WTC11 (cell line): Measurements from ENCODE around the gene THY1. TPM values are rescaled to one million over a fixed set of nuclear protein-coding genes. Genes with fewer than 3 reads are reported as not detected.

Experiments
- ATAC-seq: fragments of 200-7000 bp; cut with Tn5 transposase; 2 replicates; pipeline ENCODE4 v1.10.0; 2021; ENCODE audit warnings: mild to moderate bottlenecking, moderate library complexity
- CTCF ChIA-PET: fragments of 300-600 bp; sonication (Branson Sonifier 250); formaldehyde crosslinking; loops from one replicate; lab custom pipeline; 2021; ENCODE audit warnings: antibody characterized with exemption; lab: Charles Lee
- POLR2A ChIA-PET: fragments of 350-600 bp; sonication (Branson Sonifier 250); formaldehyde crosslinking; loops from one replicate; lab custom pipeline; 2021; ENCODE audit warnings: antibody characterized with exemption; lab: Charles Lee
- DNase-seq: peaks from one replicate; pipeline ENCODE4 v3.0.0; 2021; ENCODE audit warnings: low spot score
- H3K27ac Mint-ChIP-seq: 2 replicates; pipeline ENCODE4 v1.8.0; 2021; ENCODE audit warnings: mixed read lengths
- H3K27me3 Mint-ChIP-seq: 2 replicates; pipeline ENCODE4 v1.8.0; 2021; ENCODE audit warnings: low read depth, mild to moderate bottlenecking, moderate library complexity, mixed read lengths
- H3K36me3 Mint-ChIP-seq: 2 replicates; pipeline ENCODE4 v1.8.0; 2021; ENCODE audit warnings: mixed read lengths
- H3K4me1 Mint-ChIP-seq: 2 replicates; pipeline ENCODE4 v1.8.0; 2022; ENCODE audit warnings: mixed read lengths
- H3K4me3 Mint-ChIP-seq: 2 replicates; pipeline ENCODE4 v1.8.0; 2021; ENCODE audit warnings: mild to moderate bottlenecking, moderate library complexity, mixed read lengths
- H3K9me3 Mint-ChIP-seq: 2 replicates; pipeline ENCODE4 v1.8.0; 2021; ENCODE audit warnings: mixed read lengths
- AR ChIP-seq: fragments of 250-450 bp; sonication (Bioruptor Pico); IDR thresholded peaks from 2 replicates; pipeline ENCODE4 v1.9.0; 2021; ENCODE audit warnings: mild to moderate bottlenecking
- CTCF ChIP-seq: fragments of 200-600 bp; IDR thresholded peaks from 2 replicates; pipeline ENCODE4 v1.8.0; 2022; ENCODE audit warnings: antibody characterized with exemption
- FOXK1 ChIP-seq: sonication (generic); formaldehyde crosslinking; IDR thresholded peaks from 2 replicates; pipeline ENCODE4 v1.8.0; 2022; ENCODE audit warnings: mild to moderate bottlenecking, moderate library complexity, missing genetic modification reagents
- FOXP1 ChIP-seq: sonication (generic); formaldehyde crosslinking; IDR thresholded peaks from 2 replicates; pipeline ENCODE4 v1.8.0; 2022; ENCODE audit warnings: missing genetic modification reagents, mild to moderate bottlenecking, moderate library complexity, borderline replicate concordance
- IRF2 ChIP-seq: sonication (generic); formaldehyde crosslinking; IDR thresholded peaks from 2 replicates; pipeline ENCODE4 v1.8.0; 2022; ENCODE audit warnings: low read depth, missing genetic modification reagents, borderline replicate concordance
- JAZF1 ChIP-seq: fragments of 250-450 bp; sonication (Bioruptor Pico); IDR thresholded peaks from 2 replicates; pipeline ENCODE4 v1.9.0; 2021; ENCODE audit warnings: moderate library complexity, mild to moderate bottlenecking, inconsistent platforms
- MYBL2 ChIP-seq: sonication (generic); formaldehyde crosslinking; IDR thresholded peaks from 2 replicates; pipeline ENCODE4 v1.8.1; 2023; ENCODE audit warnings: mild to moderate bottlenecking, moderate library complexity, missing genetic modification reagents
- PRDM15 ChIP-seq: sonication (generic); formaldehyde crosslinking; IDR thresholded peaks from 2 replicates; pipeline ENCODE4 v1.8.0; 2022; ENCODE audit warnings: missing genetic modification reagents
- PRRX2 ChIP-seq: fragments of 250-450 bp; sonication (Bioruptor Pico); IDR thresholded peaks from 2 replicates; pipeline ENCODE4 v1.8.0; 2021; ENCODE audit warnings: mild to moderate bottlenecking
- SMAD3 ChIP-seq: sonication (generic); formaldehyde crosslinking; IDR thresholded peaks from 2 replicates; pipeline ENCODE4 v1.8.0; 2022; ENCODE audit warnings: missing genetic modification reagents, mild to moderate bottlenecking, borderline replicate concordance
- SOX15 ChIP-seq: fragments of 250-450 bp; sonication (Bioruptor Pico); IDR thresholded peaks from 2 replicates; pipeline ENCODE4 v1.9.0; 2021; ENCODE audit warnings: mild to moderate bottlenecking
- TEAD1 ChIP-seq: sonication (generic); formaldehyde crosslinking; IDR thresholded peaks from 2 replicates; pipeline ENCODE4 v1.8.0; 2022; ENCODE audit warnings: mild to moderate bottlenecking, missing genetic modification reagents
- ZNF416 ChIP-seq: fragments of 250-450 bp; sonication (Bioruptor Pico); IDR thresholded peaks from 2 replicates; pipeline ENCODE4 v1.9.0; 2021; ENCODE audit warnings: mild to moderate bottlenecking, inconsistent platforms
- total RNA-seq: library from RNA; stranded (reverse); gene quantifications from 3 replicates; pipeline ENCODE4 v1.2.3, GENCODE V29; 2021
- TF ChIP-seq, protein P1 (sequence below): sonication (generic); formaldehyde crosslinking; IDR thresholded peaks from 2 replicates; pipeline ENCODE4 v1.8.0; 2022; ENCODE audit warnings: mild to moderate bottlenecking, missing genetic modification reagents
- TF ChIP-seq, protein P2 (sequence below): sonication (generic); formaldehyde crosslinking; conservative IDR thresholded peaks from 2 replicates; pipeline ENCODE4 v1.8.1; 2022; ENCODE audit warnings: mild to moderate bottlenecking, missing genetic modification reagents
- TF ChIP-seq, protein P3 (sequence below): fragments of 250-450 bp; sonication (Bioruptor Pico); IDR thresholded peaks from 2 replicates; pipeline ENCODE4 v2.1.2; 2022; ENCODE audit warnings: mild to moderate bottlenecking, moderate library complexity

The THY1 gene
- total RNA-seq, 1 experiment from 2014 or later = 325 TPM

GRCh38 chr11:119448380-119448779 is 25.4 kb upstream of the THY1 start (continued):
- TF ChIP-seq PRDM15 (CRISPR knock-in tag) (no peak), PRRX2 (no peak), JAZF1 (no peak), SMAD3 (no peak)
- TF ChIP-seq, protein P1, sequence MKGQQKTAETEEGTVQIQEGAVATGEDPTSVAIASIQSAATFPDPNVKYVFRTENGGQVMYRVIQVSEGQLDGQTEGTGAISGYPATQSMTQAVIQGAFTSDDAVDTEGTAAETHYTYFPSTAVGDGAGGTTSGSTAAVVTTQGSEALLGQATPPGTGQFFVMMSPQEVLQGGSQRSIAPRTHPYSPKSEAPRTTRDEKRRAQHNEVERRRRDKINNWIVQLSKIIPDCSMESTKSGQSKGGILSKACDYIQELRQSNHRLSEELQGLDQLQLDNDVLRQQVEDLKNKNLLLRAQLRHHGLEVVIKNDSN (CRISPR knock-in tag) = no peak

- peaks cover 15% of the 10 kb centered on the region for H3K4me1 Mint-ChIP-seq
- no peak overlapping the region for H3K4me3 Mint-ChIP-seq
- H3K27ac Mint-ChIP-seq = no peak overlapping the region
- POLR2A ChIA-PET = no interaction called here
- H3K27me3 Mint-ChIP-seq = no peaks in the 10 kb centered on the region; the same call in 1 of the 2 replicates
- H3K36me3 Mint-ChIP-seq = no peaks in the 10 kb centered on the region
- no peak for ATAC-seq
- TF ChIP-seq IRF2 (CRISPR knock-in tag) (no peak), CTCF (no peak), TEAD1 (no peak), PRRX2 (no peak)
- TF ChIP-seq, protein P2, sequence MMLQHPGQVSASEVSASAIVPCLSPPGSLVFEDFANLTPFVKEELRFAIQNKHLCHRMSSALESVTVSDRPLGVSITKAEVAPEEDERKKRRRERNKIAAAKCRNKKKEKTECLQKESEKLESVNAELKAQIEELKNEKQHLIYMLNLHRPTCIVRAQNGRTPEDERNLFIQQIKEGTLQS = no peak
- TF ChIP-seq, protein P3, sequence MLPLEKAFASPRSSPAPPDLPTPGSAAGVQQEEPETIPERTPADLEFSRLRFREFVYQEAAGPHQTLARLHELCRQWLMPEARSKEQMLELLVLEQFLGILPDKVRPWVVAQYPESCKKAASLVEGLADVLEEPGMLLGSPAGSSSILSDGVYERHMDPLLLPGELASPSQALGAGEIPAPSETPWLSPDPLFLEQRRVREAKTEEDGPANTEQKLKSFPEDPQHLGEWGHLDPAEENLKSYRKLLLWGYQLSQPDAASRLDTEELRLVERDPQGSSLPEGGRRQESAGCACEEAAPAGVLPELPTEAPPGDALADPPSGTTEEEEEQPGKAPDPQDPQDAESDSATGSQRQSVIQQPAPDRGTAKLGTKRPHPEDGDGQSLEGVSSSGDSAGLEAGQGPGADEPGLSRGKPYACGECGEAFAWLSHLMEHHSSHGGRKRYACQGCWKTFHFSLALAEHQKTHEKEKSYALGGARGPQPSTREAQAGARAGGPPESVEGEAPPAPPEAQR (CRISPR knock-in tag) = no peak
- TF ChIP-seq, all 79 proteins: peak for 0
- no peaks in the 10 kb centered on the region for H3K9me3 Mint-ChIP-seq
- DNase-seq = no peak
- CTCF ChIA-PET = interaction anchor here (0.8 to 1.8 kb wide), 6 partner anchors 8 to 125 kb away, joined by 3 to 5 read pairs (median 4); no protein-coding TSS in a partner anchor
These were observed 24.8 kb upstream of the THY1 start for GRCh38 chr11:119447664-119448242.

DNA sequence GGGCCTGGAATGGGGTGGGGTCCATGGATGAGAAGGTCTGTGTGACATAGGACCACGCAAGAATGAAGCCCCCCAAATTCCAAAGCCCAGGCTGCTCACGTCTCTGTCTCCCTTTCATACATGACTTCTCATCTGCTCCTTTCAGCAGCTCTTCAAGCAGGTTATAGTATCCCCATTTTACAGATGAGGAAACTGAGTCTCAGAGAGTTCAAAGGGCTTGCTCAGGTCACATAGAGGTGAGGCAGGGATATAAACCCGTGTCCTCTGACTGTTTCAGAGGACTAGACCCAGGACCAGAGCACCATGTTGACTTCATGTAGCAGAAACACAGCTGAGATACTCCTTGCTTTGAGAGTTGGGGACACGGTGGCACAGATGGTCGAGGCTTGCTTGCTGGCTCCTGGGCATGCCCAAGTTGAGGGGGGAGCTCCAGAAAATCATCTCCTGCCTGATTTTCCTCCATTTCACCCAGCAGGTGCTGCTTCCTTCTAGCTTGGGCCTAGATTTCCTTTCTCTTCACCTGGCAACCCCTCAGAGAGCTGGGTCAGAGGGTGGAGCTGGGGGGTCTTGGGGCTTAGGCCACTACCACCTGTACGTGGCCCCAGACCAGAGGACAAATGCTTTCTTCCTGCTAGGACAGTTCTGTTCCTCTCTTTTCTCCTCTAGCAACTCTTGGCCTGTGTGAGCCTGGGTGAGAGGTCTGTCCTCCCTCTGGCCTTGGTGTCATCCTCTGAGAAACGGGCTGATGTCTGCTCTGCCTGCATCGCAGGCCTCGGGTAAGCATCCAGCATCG is 24.1 kb upstream of the THY1 start:
- H3K9me3 Mint-ChIP-seq = no peaks in the 10 kb centered on the region
- ATAC-seq (no peak), DNase-seq (no peak)
- POLR2A ChIA-PET = no interaction called here
- H3K27me3 Mint-ChIP-seq = no peaks in the 10 kb centered on the region; the same call in 1 of the 2 replicates
- H3K4me3 Mint-ChIP-seq = no peak overlapping the region
- H3K36me3 Mint-ChIP-seq = no peaks in the 10 kb centered on the region
- CTCF ChIA-PET = interaction anchor here (1.1 to 1.8 kb wide), 5 partner anchors 9 to 126 kb away, joined by 3 to 5 read pairs (median 4); no protein-coding TSS in a partner anchor
- H3K4me1 Mint-ChIP-seq = peaks cover 19% of the 10 kb centered on the region
- no peak overlapping the region for H3K27ac Mint-ChIP-seq
- TF ChIP-seq CTCF (no peak), ZNF416 (CRISPR knock-in tag) (no peak), FOXK1 (CRISPR knock-in tag) (no peak), MYBL2 (CRISPR knock-in tag) (no peak), AR (CRISPR knock-in tag) (no peak), FOXP1 (CRISPR knock-in tag) (no peak), SOX15 (CRISPR knock-in tag) (no peak)
